ENCODE measurements around the gene MAPKAPK2.

Gene MAPKAPK2

DNA sequence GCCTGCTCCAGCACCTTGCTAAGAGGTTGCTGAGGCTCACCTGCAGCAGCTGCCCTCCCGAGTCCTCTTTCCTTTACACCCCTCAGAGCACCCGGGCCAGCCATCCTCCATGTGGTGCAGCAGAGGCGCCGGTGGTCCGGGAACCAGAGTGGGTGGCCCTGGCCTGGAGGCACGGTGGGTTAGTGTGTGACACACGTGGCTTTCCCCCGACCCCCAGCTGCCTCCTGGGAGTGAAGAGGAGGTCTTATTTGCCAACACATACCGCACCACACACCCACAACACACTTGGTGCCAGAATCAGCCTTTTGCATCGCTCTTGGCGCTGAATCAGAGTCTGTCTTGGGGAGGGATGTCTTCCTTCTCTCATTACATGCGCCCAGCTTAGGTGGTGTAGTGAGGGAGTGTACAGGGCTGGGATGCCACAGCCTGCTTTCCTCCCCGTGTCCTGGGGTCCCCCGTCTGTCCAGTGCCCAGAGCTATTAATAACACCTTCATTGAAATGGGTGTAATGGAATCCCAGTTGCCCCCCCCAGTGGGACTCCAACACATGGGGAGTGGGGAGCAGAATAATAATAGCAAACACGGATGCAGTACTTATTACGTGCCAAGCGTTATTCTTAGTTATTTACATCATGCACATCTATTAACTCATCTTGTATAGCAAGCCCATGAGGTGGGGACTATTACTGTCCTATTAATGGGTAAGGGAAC lies 38.2 kb downstream of the MAPKAPK2 start:
- no peak for DNase-seq (ENCODE audit: low read depth)

- no peak for DNase-seq (ENCODE audit: low read depth)
Measured at GRCh38 chr1:206723462-206723804, 38.7 kb downstream of the MAPKAPK2 start.

DNA sequence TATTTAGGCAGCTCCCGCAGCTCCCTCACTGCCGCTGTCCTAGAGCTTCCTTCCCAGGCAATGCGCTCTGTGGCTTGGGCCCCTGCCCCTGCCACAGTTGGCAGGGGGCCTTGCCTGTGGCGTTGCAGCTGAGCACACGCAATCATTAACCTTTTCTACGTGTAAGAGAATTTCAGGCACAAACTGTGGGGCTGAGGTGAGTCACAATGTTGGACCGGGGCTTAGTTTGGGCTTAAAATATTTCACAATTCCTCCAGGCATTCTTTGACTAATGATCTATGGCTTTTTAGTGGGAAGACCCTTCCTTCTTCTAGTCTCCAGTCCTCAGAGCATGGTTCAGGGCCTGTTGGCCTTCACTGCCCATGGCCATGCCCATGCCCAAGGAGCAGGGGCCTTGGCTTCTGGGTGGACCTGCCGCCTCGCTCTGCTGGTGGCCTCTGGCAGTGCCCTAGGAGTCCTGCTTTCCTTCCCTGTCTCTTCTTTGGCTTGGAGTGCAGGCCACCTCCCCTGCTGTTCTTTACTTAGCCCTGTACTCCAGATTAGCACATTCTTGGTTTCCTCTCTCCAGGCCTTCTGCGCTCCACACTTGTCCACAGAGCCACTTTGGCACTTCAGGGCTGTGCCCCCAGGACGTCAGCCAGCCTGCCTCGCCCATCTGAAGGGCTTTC lies 39.2 kb downstream of the MAPKAPK2 start:
- peak; percentile 47 for DNase-seq (ENCODE audit: low read depth)

DNA sequence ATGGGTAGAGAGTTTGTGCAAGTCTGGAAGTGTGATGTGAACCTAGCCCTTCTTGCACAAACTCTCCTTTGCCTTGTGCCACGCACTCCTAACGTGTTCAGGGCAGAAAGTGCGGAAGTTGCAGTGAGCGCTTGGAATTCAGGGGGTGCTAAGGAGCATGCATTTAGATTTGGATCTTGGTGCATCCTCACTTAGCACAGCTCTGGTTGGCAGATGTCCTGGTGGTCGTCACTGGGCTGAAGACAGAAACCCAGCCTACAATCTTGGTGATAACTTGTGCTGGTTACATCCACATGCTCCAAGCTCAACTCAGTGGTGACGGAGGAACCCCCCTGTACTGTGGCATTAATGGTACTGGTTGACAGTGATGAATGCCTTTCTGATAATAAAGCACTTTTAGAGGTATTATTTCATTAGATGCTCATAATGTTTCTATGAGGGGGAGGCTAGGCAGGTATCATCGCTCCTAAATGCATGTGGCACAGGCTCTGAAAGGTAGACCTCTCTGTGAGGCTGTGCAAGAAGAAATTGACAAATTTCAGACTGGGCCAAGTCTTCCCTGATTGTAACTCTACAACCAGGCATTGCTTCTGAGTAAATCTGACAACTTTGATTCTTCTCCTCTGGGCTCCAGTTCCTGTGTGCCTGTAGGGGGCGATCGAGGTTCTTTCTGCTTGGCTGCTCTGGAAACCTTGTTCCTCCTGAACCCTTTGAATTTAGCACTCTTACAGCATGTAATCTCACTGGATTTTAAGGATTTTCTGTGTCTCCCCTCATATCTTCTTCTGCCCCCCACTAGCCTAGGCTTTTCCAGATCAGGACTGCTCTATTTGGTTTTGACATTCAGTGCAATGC lies 40.6 kb downstream of the MAPKAPK2 start:
- no peak for DNase-seq (ENCODE audit: low read depth)

- no peak for DNase-seq (ENCODE audit: low read depth)
Measured at GRCh38 chr1:206727981-206728696, 43.4 kb downstream of the MAPKAPK2 start.

DNA sequence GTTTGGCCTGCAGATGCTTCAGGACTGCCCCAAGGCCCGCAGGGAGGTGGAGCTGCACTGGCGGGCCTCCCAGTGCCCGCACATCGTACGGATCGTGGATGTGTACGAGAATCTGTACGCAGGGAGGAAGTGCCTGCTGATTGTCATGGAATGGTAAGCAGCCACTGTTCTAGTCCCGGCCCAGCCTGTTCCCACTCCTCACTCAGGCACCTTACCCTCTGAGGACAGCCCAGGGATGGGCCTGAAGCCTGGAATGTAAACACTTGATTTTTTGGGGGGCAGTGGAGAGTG lies 43.9 kb downstream of the MAPKAPK2 start:
- no peak for DNase-seq (ENCODE audit: low read depth)

DNA sequence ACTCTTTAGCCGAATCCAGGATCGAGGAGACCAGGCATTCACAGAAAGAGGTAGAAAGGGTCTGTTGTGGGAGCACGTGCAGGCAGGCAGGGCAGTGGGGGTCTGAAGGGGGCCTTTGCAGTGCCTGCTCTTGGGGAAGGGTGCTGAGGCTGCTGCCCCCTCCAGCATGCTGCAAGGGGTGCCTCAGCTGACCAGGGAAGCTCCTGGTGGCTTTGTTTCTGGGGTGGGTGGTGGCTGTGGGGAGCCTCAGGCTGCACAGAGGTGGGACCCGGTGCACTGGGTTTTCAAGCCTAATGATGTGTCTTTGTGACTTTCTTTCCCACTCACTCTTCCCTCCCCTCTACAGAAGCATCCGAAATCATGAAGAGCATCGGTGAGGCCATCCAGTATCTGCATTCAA lies 44.3 kb downstream of the MAPKAPK2 start:
- no peak for DNase-seq (ENCODE audit: low read depth)

DNA sequence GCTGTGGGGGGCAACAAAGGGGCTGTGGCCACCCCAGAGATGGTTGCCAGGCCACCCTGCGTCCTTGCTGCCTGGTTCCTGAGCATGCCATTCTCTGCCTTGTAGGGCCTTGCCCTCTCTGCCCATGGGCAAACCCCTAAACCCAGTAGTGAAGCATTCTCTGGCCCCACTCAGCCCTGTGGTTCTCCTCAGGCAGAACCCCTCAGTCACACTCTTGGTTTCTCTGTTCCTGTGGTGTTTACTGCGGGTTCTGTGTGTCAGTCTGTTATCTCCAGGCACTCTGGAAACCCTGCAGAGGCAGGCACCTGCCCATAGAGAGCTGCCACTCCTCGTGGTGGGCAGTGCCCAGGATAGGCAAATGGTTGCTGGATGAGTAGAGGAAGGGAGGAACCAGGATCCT lies 44.8 kb downstream of the MAPKAPK2 start:
- no peak for DNase-seq (ENCODE audit: low read depth)

DNA sequence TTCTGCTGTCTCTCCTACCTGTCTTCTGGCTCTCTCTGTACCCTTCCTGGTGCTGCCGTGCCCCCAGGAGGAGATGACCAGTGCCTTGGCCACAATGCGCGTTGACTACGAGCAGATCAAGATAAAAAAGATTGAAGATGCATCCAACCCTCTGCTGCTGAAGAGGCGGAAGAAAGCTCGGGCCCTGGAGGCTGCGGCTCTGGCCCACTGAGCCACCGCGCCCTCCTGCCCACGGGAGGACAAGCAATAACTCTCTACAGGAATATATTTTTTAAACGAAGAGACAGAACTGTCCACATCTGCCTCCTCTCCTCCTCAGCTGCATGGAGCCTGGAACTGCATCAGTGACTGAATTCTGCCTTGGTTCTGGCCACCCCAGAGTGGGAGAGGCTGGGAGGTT lies 47.8 kb downstream of the MAPKAPK2 start:
- no peak for DNase-seq (ENCODE audit: low read depth)

- DNase-seq (ENCODE audit: low read depth), result no peak
Measured at GRCh38 chr1:206732992-206733391, 48.3 kb downstream of the MAPKAPK2 start.

- DNase-seq (ENCODE audit: low read depth), result no peak
Measured at GRCh38 chr1:206734499-206735142, 49.9 kb downstream of the MAPKAPK2 start.

- DNase-seq (ENCODE audit: low read depth), result no peak
Measured at GRCh38 chr1:206735553-206736031, 50.9 kb downstream of the MAPKAPK2 start.

GRCh38 chr1:206736878-206737728 lies 52.4 kb downstream of the MAPKAPK2 start:
- no peak for DNase-seq (ENCODE audit: low read depth)

DNA sequence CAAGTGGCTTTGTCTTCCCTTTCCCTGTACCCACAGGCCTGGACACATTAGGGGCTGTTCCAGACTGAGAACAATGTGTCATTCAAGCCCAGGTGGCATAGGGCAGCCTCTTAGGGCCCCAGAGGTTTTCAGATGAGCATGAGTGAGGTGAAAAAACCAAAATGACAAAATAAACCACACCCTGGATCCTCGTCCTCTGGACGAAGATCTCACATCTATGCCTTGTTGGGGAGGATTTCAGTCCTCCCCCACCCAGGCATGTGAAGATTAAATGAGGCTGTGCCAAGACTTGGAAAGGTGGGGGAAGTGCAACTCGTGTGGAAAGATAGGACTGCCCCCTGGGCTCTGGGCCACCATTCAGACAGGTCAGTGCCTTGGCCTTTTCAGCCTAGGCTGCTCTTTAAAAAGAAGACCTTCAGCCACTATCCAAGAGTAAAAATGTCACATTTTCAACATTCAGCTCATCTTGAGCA lies 53.1 kb downstream of the MAPKAPK2 start:
- DNase-seq (ENCODE audit: low read depth), result no peak

- DNase-seq (ENCODE audit: low read depth), result no peak
Measured at GRCh38 chr1:206738370-206739366, 54.0 kb downstream of the MAPKAPK2 start.

DNA sequence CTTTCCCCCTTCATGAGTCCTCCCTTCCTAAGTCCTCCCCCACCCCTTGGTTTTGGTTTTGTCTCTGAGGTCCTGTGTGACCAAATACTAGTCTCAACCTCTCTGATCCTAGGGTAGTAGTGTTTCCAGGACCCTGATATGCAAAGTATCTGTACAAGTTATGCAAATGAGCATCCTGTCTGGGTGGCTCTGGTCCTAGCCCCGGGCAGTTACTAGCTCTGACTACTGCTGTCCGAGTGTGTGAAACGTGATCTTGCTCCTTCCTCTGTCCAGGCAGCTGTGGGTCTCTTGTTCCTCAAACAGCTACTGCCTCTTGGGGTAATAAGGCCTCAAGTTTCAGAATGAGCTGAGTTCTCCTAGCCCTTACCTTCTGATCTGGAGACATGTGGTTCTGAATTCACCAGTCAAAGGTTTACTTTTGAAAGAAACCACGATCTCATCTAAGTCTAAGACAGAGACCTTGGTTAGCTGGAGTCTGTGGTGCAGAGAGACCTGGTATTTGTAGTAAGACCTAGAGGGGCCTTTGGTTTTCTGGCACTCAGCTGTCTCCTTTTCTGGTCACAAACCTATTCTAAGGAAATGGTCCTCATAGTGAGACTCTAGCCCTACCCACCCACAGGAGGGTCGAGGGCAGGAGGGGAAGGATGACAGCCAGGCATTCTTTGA lies 54.8 kb downstream of the MAPKAPK2 start:
- DNase-seq (ENCODE audit: low read depth), result no peak

- no peak for DNase-seq (ENCODE audit: low read depth)
Measured at GRCh38 chr1:206741142-206741701, 56.5 kb downstream of the MAPKAPK2 start.

GRCh38 chr1:206742719-206743383 lies 58.1 kb downstream of the MAPKAPK2 start:
- no peak for DNase-seq (ENCODE audit: low read depth)

Measured in GM04504 (cell line).